NCI-H2171 (cell line): ENCODE measurements around the gene PPT2.
"Not testable (repeated sequence)": the region's sequence is repeated elsewhere in the genome, so short reads cannot be mapped to it uniquely, and the experiment has no call there.

Source experiments
- DNase-seq: peaks from one replicate; lab custom pipeline; 2025; lab: John Stamatoyannopoulos, UW

PPT2 gene

DNA sequence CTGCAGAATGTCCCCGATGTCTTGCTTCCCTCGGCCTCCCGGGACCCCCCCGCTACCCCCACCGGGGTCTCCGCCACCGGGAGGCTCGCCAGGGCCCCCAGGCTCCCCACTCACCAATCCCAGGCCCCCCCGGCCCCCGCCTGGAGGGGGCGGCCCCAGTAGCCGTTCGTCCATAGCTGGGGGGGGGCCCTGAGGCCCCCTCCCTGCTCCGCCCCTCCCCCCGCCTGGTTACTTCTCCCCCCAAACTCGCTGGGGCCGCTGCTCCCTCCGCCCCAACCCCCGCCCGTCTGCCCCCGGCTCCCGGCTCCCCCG is 35.8 kb downstream of the PPT2 start:
- no peak for DNase-seq

- DNase-seq = peak; percentile 80
These were observed 36.3 kb downstream of the PPT2 start, which contains the start of gene PBX2 for GRCh38 chr6:32190054-32190851. Gene PBX2 (minus strand): TSS chr6:32190202. CDS start chr6:32189915, 287 bp downstream.

- no peak for DNase-seq
These were observed 37.2 kb downstream of the PPT2 start for GRCh38 chr6:32190911-32191677.

GRCh38 chr6:32191696-32192607 is 38.0 kb downstream of the PPT2 start:
- DNase-seq = no peak

- no peak for DNase-seq
These were observed 38.7 kb downstream of the PPT2 start, which contains the start of gene GPSM3 for GRCh38 chr6:32192608-32193039. Gene GPSM3 (minus strand): TSS chr6:32192643. CDS start chr6:32192513, 130 bp downstream.

- DNase-seq = not testable (repeated sequence)
These were observed 39.2 kb downstream of the PPT2 start for GRCh38 chr6:32193096-32193495.

GRCh38 chr6:32194388-32194787 is 40.4 kb downstream of the PPT2 start:
- no peak for DNase-seq

- no peak for DNase-seq
These were observed 41.1 kb downstream of the PPT2 start for GRCh38 chr6:32194825-32195651.

DNA sequence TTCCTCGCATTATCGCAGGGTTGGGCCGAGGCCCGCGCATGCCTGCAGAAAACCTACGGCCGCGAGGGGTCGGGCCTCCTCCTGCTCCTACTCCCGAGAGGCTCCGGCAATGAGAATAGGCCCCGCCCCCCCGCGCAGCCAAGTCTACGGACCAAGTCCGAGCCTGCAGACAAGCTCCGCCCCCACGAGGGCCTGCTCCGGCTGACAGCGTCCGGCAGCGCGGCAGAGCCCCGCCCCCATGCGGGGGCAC is 41.6 kb downstream of the PPT2 start:
- peak; percentile 98 for DNase-seq

DNA sequence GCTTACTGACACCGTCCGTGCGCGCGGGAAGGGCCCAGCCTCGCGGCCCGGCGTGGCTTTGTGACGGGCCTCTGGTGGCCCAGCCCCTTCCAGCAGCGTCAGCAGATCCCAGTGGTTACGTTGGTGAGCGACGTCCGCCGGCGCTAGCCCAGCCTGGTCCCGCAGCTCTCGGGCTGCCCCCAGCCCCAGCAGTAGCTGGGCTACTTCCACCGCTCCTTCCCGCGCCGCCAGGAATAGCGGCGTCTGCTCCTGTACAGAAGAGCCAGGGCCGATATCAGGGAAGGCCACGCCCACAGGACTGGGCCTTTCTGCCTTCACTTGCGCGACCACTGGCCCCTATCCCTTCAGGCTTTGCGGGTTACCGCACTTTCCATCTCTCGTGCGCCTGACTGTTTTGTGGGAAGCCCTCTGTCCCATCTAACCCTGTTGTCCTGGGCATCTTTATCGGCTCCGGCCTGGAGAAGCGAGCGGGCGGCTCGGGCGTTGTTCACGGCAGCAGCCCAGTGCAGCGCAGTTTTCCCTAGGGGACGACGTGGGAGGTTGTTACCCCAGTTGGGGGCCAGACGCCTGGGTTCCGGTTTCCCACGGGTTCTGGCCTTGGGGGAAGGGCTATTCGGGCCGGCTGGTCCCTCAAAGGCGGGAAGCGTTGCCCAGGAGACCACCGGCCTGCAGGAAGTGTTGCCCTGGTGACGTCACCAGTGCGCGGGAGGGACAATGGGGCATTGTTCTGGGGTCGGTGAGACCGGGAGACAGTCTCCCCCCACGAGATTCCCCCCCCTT is 42.2 kb downstream of the PPT2 start:
- peak; percentile 80 for DNase-seq

GRCh38 chr6:32196682-32197616 is 43.0 kb downstream of the PPT2 start:
- DNase-seq = no peak

GRCh38 chr6:32198345-32198696 is 44.4 kb downstream of the PPT2 start:
- no peak for DNase-seq

- no peak for DNase-seq
These were observed 44.9 kb downstream of the PPT2 start for GRCh38 chr6:32198866-32199265.

DNA sequence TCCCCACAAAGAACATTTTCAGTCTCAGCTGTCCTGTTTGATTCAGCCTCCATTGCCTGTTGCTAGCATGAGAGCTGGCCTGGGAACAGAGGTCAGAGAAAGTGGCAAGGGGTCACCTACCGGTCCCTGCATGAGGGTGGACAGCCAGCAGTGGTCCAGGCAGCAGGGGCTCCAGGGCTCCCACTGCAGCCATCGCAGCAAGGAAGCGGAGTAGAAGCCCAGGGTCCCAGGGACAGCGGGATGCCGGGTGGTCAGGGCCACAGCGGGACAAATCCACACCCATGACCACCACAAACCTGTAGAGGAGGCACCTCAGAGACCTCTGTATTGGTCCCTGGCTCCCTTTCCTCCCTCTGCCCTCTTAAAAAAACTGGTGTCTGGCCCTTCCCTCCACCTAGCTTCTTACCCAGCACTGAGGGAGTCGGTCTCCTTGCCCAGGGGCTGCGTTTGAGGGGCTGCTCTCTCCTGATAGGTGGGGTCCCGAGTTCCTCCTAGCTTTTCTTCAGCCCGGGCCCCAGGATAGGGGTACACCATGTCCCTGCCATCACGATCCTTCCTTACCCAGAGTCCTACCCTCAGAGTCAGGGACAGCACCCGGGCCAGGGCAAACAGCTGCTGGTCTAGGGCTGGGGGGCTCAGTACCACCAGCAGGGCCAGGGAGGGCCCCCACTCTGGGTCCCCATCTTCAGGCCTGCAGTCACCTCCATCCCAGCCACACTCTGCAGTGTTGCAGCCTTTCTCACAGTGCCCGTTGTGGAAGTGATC is 47.0 kb downstream of the PPT2 start:
- no peak for DNase-seq

DNA sequence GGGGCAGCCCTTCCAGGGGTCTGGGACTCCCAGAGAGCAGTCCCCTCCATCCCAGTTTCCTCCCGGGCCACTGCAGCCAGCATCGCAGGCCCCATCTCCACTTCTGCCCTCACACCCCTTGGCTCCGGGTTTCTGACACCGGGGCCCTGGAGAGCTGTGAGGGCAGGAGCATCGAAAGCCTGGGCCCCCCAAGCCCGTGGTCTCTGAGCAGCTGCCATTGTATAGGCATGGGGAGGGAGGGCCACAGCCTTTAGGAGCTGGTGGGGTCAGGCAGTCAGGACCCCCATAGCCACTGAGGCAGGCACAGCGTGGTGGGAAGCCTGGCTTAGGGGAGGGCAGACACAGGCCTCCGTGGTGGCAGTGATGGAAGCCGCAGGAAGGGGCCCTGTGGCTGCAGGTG is 48.2 kb downstream of the PPT2 start:
- no peak for DNase-seq

- no peak for DNase-seq
These were observed 49.7 kb downstream of the PPT2 start for GRCh38 chr6:32203426-32204267.

- no peak for DNase-seq
These were observed 50.4 kb downstream of the PPT2 start for GRCh38 chr6:32204268-32204715.

GRCh38 chr6:32208996-32209395 is 55.1 kb downstream of the PPT2 start:
- no peak for DNase-seq
